HG03064 (cell line): ENCODE results near the gene ACTR2.
"Not testable (repeated sequence)": the region's sequence is repeated elsewhere in the genome, so short reads cannot be mapped to it uniquely, and the experiment has no call there.

Experiments used
- ATAC-seq: cut with Tn5 transposase; IDR thresholded peaks from one replicate; pipeline ENCODE4 v1.9.1; 2021; ENCODE audit warnings: low read depth; ENCODE audit not compliant: unreplicated experiment

ACTR2 gene

GRCh38 chr2:65227456-65228262 is at the start of gene ACTR2:
ACTR2 (plus strand) TSS chr2:65227831; CDS start chr2:65227910, 79 bp downstream.
- peak; percentile 90 for ATAC-seq

GRCh38 chr2:65182570-65182969 is 45.1 kb upstream of the ACTR2 start:
- no peak for ATAC-seq

GRCh38 chr2:65183406-65183805 is 44.2 kb upstream of the ACTR2 start:
- not testable (repeated sequence) for ATAC-seq

- no peak for ATAC-seq
These were observed 42.6 kb upstream of the ACTR2 start for GRCh38 chr2:65185012-65185411.

- no peak for ATAC-seq
These were observed 41.4 kb upstream of the ACTR2 start for GRCh38 chr2:65186093-65186868.

- ATAC-seq: no peak
These were observed 40.5 kb upstream of the ACTR2 start for GRCh38 chr2:65186872-65187851.

- ATAC-seq: no peak
These were observed 34.2 kb upstream of the ACTR2 start for GRCh38 chr2:65193446-65193845.

- ATAC-seq: no peak
These were observed 28.9 kb upstream of the ACTR2 start for GRCh38 chr2:65198737-65199136.

GRCh38 chr2:65199166-65199565 is 28.5 kb upstream of the ACTR2 start:
- ATAC-seq: no peak

GRCh38 chr2:65199891-65200290 is 27.7 kb upstream of the ACTR2 start:
- ATAC-seq: no peak

- no peak for ATAC-seq
These were observed 23.0 kb upstream of the ACTR2 start for GRCh38 chr2:65204461-65205210.

GRCh38 chr2:65212115-65212514 is 15.5 kb upstream of the ACTR2 start:
- ATAC-seq: no peak

GRCh38 chr2:65212619-65213018 is 15.0 kb upstream of the ACTR2 start:
- ATAC-seq: no peak

GRCh38 chr2:65213035-65213434 is 14.6 kb upstream of the ACTR2 start:
- ATAC-seq: no peak

- ATAC-seq: no peak
These were observed 13.3 kb upstream of the ACTR2 start for GRCh38 chr2:65214361-65214760.

GRCh38 chr2:65214843-65215242 is 12.8 kb upstream of the ACTR2 start:
- ATAC-seq: no peak

- no peak for ATAC-seq
These were observed 11.7 kb upstream of the ACTR2 start for GRCh38 chr2:65215946-65216345.

GRCh38 chr2:65220432-65221131 is 7.0 kb upstream of the ACTR2 start:
- no peak for ATAC-seq

GRCh38 chr2:65221275-65221674 is 6.4 kb upstream of the ACTR2 start:
- ATAC-seq: not testable (repeated sequence)
